Activated naive CD4-positive, alpha-beta T cell treated with anti-CD3 and anti-CD28 coated beads for 36 hours (primary cell): ENCODE data around the gene SEC61A2. TPM values are rescaled to one million over a fixed set of nuclear protein-coding genes. Genes with fewer than 3 reads are reported as not detected.
"Not testable (repeated sequence)": the region's sequence is repeated elsewhere in the genome, so short reads cannot be mapped to it uniquely, and the experiment has no call there.

Experiments used
- CTCF ChIA-PET: fragments of 350-600 bp; sonication (Branson Sonifier 250); formaldehyde crosslinking; loops from one replicate; lab custom pipeline; 2021; ENCODE audit warnings: antibody characterized with exemption; lab: Charles Lee
- DNase-seq: peaks from one replicate; pipeline ENCODE4 v3.0.0-alpha.2; 2020
- H3K27ac Mint-ChIP-seq: one replicate; pipeline ENCODE4 v1.8.0; 2021; ENCODE audit warnings: mild to moderate bottlenecking, mixed read lengths
- H3K27me3 Mint-ChIP-seq: one replicate; pipeline ENCODE4 v1.8.0; 2021; ENCODE audit warnings: low read depth, mixed read lengths
- H3K36me3 Mint-ChIP-seq: one replicate; pipeline ENCODE4 v1.8.0; 2021; ENCODE audit warnings: low read depth, mixed read lengths
- H3K4me1 Mint-ChIP-seq: one replicate; pipeline ENCODE4 v1.8.0; 2021; ENCODE audit warnings: low read depth, mixed read lengths
- H3K4me3 Mint-ChIP-seq: one replicate; pipeline ENCODE4 v1.8.0; 2021; ENCODE audit warnings: mild to moderate bottlenecking, moderate library complexity, mixed read lengths
- H3K9me3 Mint-ChIP-seq: one replicate; pipeline ENCODE4 v1.8.0; 2021; ENCODE audit warnings: mixed read lengths
- intact Hi-C: fragments of 100-400 bp; cut with micrococcal nuclease; formaldehyde crosslinking; loops from one replicate; pipeline ENCODE4 v1.15.1; 2023
- total RNA-seq, 2 experiments: library from RNA; stranded (reverse); gene quantifications; one replicate each; pipeline ENCODE4 v1.2.3, GENCODE V29; 2021

Gene SEC61A2
- 10 to 100 TPM; 18.2 to 20.0 TPM for total RNA-seq

DNA sequence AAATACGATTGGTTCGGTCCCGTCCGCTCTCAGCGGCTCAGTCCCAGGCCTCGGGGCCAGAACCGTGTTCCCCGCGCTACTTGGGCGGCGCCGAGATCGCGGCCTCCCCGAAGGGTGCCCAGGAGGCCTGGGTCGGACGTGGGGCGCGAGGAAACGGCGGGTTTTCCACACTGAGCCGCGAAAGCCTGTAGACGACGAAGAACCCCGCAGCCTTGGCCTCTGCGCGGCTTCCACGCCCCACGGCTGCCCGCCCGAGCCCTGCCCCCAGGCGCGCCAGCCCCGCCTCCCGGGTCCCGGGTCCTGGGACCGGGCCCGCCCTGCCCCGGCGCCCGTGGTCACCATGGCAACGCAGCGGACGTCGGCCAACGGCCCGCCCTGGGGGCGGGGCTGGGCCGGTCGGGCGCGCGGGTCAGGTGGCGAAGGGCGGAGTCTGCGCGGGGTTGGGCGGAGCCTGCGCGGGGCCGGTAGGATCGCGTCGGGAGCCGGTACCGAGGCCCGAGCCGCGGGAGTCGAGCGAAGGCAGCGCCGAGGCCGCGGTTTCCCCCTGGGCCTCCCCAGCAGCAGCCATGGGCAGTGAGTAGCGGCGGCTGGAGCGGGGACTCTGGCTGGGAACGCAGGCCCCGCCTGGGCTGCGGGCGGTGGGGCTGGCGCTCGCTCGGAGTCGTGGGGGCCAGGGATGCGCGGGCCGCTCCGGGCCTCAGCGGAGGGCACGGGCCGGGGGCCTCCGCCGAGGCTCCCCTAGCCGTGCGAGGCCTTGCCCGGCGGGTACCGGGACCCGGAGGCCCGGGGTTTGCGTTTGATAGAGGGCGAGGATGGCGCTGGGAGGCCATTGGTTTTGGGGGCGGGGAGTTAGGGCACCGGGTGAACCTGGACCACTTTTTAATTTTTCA is at the start of gene SEC61A2:
SEC61A2 (plus strand) TSS at position 456 of the 890 bp plus-strand sequence; CDS start at position 567, 111 bp downstream.
- peaks cover 33% of the 10 kb centered on the region for H3K4me1 Mint-ChIP-seq
- DNase-seq, result peak; percentile 97
- peak within 1 kb of the TSS; percentile 76 for H3K27ac Mint-ChIP-seq
- CTCF ChIA-PET, result interaction anchor here (0.7 to 1.3 kb wide), 3 partner anchors 11 to 467 kb away, joined by 3 to 6 read pairs (median 3); no protein-coding TSS in a partner anchor
- no peaks in the 10 kb centered on the region for H3K9me3 Mint-ChIP-seq
- peak within 1 kb of the TSS; percentile 83 for H3K4me3 Mint-ChIP-seq
- intact Hi-C loops, result loop anchor here (1.0 to 10.0 kb wide), 6 partner anchors 17 to 955 kb away; partner anchors contain the start of gene DHTKD1
- H3K36me3 Mint-ChIP-seq, result peaks cover 12% of the 10 kb centered on the region
- no peaks in the 10 kb centered on the region for H3K27me3 Mint-ChIP-seq

DNA sequence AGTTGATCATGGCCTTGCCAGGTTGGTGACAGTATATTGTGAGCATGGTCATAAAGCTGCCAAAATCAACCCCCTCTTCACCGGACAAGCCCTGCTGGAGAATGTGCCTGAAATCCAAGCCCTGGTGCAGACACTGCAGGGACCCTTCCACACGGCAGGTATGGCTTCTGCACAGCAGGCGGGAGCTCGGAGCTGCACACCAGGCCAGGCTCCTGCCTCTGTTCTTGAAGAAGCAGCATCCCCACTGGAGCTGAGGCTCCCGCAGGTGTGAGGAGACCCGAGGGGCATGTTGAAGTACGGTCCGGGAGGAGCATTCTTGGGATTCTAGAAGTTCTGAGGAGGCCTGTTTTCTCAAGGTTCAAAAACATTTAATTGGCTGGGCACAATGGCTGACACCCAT is 48.0 kb upstream of the SEC61A2 start:
- Mint-ChIP-seq H3K4me1 (peaks cover 2% of the 10 kb centered on the region), H3K36me3 (peaks cover 9% of the 10 kb centered on the region), H3K9me3 (no peaks in the 10 kb centered on the region), H3K4me3 (no peak overlapping the region), H3K27me3 (no peaks in the 10 kb centered on the region), H3K27ac (no peak overlapping the region)
- intact Hi-C loops, result no loop called here
- CTCF ChIA-PET, result no interaction called here
- no peak for DNase-seq

GRCh38 chr10:12081879-12082557 is 47.5 kb upstream of the SEC61A2 start:
- intact Hi-C loops, result no loop called here
- Mint-ChIP-seq H3K27ac (no peak overlapping the region), H3K9me3 (no peaks in the 10 kb centered on the region), H3K27me3 (no peaks in the 10 kb centered on the region), H3K4me3 (no peak overlapping the region), H3K36me3 (peaks cover 12% of the 10 kb centered on the region), H3K4me1 (peaks cover 2% of the 10 kb centered on the region)
- no peak for DNase-seq
- CTCF ChIA-PET, result interaction anchor here (0.5 kb wide), 1 partner anchor 25 kb away, joined by 3 read pairs; no protein-coding TSS in a partner anchor

- H3K36me3 Mint-ChIP-seq, result peaks cover 35% of the 10 kb centered on the region
- CTCF ChIA-PET, result no interaction called here
- H3K27me3 Mint-ChIP-seq, result no peaks in the 10 kb centered on the region
- DNase-seq, result no peak
- intact Hi-C loops, result no loop called here
- H3K9me3 Mint-ChIP-seq, result no peaks in the 10 kb centered on the region
- H3K4me1 Mint-ChIP-seq, result no peaks in the 10 kb centered on the region
- no peak overlapping the region for H3K4me3 Mint-ChIP-seq
- H3K27ac Mint-ChIP-seq, result no peak overlapping the region
Observed at GRCh38 chr10:12088919-12089318, 40.6 kb upstream of the SEC61A2 start.

GRCh38 chr10:12091421-12091820 is 38.1 kb upstream of the SEC61A2 start:
- Mint-ChIP-seq H3K4me3 (no peak overlapping the region), H3K27me3 (no peaks in the 10 kb centered on the region), H3K4me1 (no peaks in the 10 kb centered on the region), H3K36me3 (peaks cover 36% of the 10 kb centered on the region), H3K9me3 (no peaks in the 10 kb centered on the region), H3K27ac (no peak overlapping the region)
- intact Hi-C loops, result no loop called here
- CTCF ChIA-PET, result no interaction called here
- DNase-seq, result no peak

GRCh38 chr10:12097361-12097760 is 32.1 kb upstream of the SEC61A2 start:
- H3K4me3 Mint-ChIP-seq, H3K9me3 Mint-ChIP-seq, CTCF ChIA-PET, H3K4me1 Mint-ChIP-seq, H3K27ac Mint-ChIP-seq, DNase-seq, intact Hi-C loops, H3K27me3 Mint-ChIP-seq: not testable (repeated sequence)
- H3K36me3 Mint-ChIP-seq, result peaks cover 30% of the 10 kb centered on the region

- Mint-ChIP-seq H3K9me3 (no peaks in the 10 kb centered on the region), H3K27ac (peak overlapping the region; percentile 53), H3K4me3 (no peak overlapping the region), H3K36me3 (peaks cover 26% of the 10 kb centered on the region), H3K27me3 (no peaks in the 10 kb centered on the region), H3K4me1 (no peaks in the 10 kb centered on the region)
- CTCF ChIA-PET, result no interaction called here
- intact Hi-C loops, result no loop called here
- DNase-seq, result no peak
Observed at GRCh38 chr10:12097791-12098190, 31.7 kb upstream of the SEC61A2 start.

DNA sequence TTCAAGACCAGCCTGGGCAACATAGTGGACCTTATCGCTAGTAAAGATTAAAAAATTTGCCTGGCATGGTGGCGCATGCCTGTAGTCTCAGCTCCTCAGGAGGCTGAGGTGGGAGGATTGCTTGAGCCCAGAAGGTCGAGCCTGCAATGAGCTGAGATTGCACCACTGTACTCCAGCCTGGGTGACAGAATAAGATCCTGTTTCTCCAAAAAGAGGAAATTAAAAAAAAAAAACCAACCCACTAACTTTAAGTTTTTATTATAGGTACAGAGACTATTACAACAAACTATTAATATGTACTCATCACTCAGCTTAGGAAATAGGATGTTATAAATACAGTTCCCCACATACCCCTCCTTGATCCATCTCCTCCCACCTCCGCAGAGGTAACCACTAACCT is 30.5 kb upstream of the SEC61A2 start:
- H3K9me3 Mint-ChIP-seq, result no peaks in the 10 kb centered on the region
- H3K4me3 Mint-ChIP-seq, result no peak overlapping the region
- CTCF ChIA-PET, result interaction anchor here (0.9 kb wide), 1 partner anchor 112 kb away, joined by 3 read pairs; no protein-coding TSS in a partner anchor
- H3K27me3 Mint-ChIP-seq, result no peaks in the 10 kb centered on the region
- no peak for DNase-seq
- H3K4me1 Mint-ChIP-seq, result no peaks in the 10 kb centered on the region
- H3K27ac Mint-ChIP-seq, result no peak overlapping the region
- intact Hi-C loops, result no loop called here
- peaks cover 31% of the 10 kb centered on the region for H3K36me3 Mint-ChIP-seq

GRCh38 chr10:12103802-12104201 is 25.7 kb upstream of the SEC61A2 start:
- CTCF ChIA-PET, result no interaction called here
- Mint-ChIP-seq H3K9me3 (no peaks in the 10 kb centered on the region), H3K4me1 (no peaks in the 10 kb centered on the region), H3K27ac (no peak overlapping the region), H3K27me3 (no peaks in the 10 kb centered on the region), H3K36me3 (peaks cover 34% of the 10 kb centered on the region), H3K4me3 (no peak overlapping the region)
- intact Hi-C loops, result no loop called here
- no peak for DNase-seq

DNA sequence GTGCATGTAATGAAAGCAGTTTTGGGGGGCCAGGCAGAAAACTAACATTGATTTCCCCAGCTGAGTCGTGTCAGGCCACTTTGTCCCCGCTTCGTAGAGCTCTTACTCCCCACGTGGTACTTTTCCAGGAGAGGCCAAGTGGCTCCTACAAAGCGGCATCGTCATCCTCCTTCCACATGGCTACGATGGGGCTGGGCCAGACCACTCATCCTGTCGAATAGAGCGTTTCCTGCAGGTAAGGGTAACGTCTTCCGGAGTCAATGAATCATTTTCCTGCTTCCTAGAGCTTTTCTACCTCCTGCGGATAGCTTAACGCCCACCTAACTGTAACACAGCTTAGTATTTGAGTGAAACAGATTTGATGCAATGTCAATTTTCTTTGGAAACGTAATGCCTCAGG is 21.7 kb upstream of the SEC61A2 start:
- no peak for DNase-seq
- no peaks in the 10 kb centered on the region for H3K27me3 Mint-ChIP-seq
- peaks cover 20% of the 10 kb centered on the region for H3K4me1 Mint-ChIP-seq
- H3K9me3 Mint-ChIP-seq, result no peaks in the 10 kb centered on the region
- no peak overlapping the region for H3K27ac Mint-ChIP-seq
- H3K4me3 Mint-ChIP-seq, result no peak overlapping the region
- H3K36me3 Mint-ChIP-seq, result peaks cover 27% of the 10 kb centered on the region
- CTCF ChIA-PET, result no interaction called here
- intact Hi-C loops, result no loop called here

- peaks cover 21% of the 10 kb centered on the region for H3K36me3 Mint-ChIP-seq
- no peak for DNase-seq
- CTCF ChIA-PET, result interaction anchor here (1.2 kb wide), 1 partner anchor 68 kb away, joined by 3 read pairs; no protein-coding TSS in a partner anchor
- intact Hi-C loops, result no loop called here
- peak overlapping the region; percentile 25 for H3K27ac Mint-ChIP-seq
- H3K27me3 Mint-ChIP-seq, result no peaks in the 10 kb centered on the region
- no peaks in the 10 kb centered on the region for H3K9me3 Mint-ChIP-seq
- H3K4me1 Mint-ChIP-seq, result peaks cover 32% of the 10 kb centered on the region
- no peak overlapping the region for H3K4me3 Mint-ChIP-seq
Observed at GRCh38 chr10:12109286-12109685, 20.2 kb upstream of the SEC61A2 start.

- no peak overlapping the region for H3K4me3 Mint-ChIP-seq
- H3K27me3 Mint-ChIP-seq, result no peaks in the 10 kb centered on the region
- peaks cover 40% of the 10 kb centered on the region for H3K4me1 Mint-ChIP-seq
- intact Hi-C loops, result no loop called here
- no peaks in the 10 kb centered on the region for H3K9me3 Mint-ChIP-seq
- peaks cover 18% of the 10 kb centered on the region for H3K36me3 Mint-ChIP-seq
- peak; percentile 35 for DNase-seq
- CTCF ChIA-PET, result no interaction called here
- H3K27ac Mint-ChIP-seq, result peak overlapping the region; percentile 95
Observed at GRCh38 chr10:12111528-12111927, 17.9 kb upstream of the SEC61A2 start.
